GM19023 (cell line): ENCODE measurements around the gene RRBP1.

Source experiments
- ATAC-seq: cut with Tn5 transposase; IDR thresholded peaks from one replicate; pipeline ENCODE4 v1.9.1; 2021; ENCODE audit warnings: mild to moderate bottlenecking, moderate library complexity; ENCODE audit not compliant: unreplicated experiment

The RRBP1 gene

GRCh38 chr20:17611290-17611539 is 70.8 kb downstream of the RRBP1 start:
- ATAC-seq = no peak

GRCh38 chr20:17610566-17611289 is 71.3 kb downstream of the RRBP1 start:
- ATAC-seq = no peak

- ATAC-seq = no peak
These were observed 72.1 kb downstream of the RRBP1 start for GRCh38 chr20:17609811-17610377.

- ATAC-seq = no peak
These were observed 73.1 kb downstream of the RRBP1 start for GRCh38 chr20:17608701-17609497.

- no peak for ATAC-seq
These were observed 76.0 kb downstream of the RRBP1 start for GRCh38 chr20:17606001-17606400.

- ATAC-seq = no peak
These were observed 76.8 kb downstream of the RRBP1 start for GRCh38 chr20:17605131-17605660.

GRCh38 chr20:17602493-17602892 is 79.5 kb downstream of the RRBP1 start:
- ATAC-seq = no peak

- no peak for ATAC-seq
These were observed 80.1 kb downstream of the RRBP1 start for GRCh38 chr20:17601957-17602356.

GRCh38 chr20:17598013-17598550 is 84.0 kb downstream of the RRBP1 start:
- no peak for ATAC-seq

- no peak for ATAC-seq
These were observed 86.2 kb downstream of the RRBP1 start for GRCh38 chr20:17595856-17596255.

- ATAC-seq = no peak
These were observed 87.6 kb downstream of the RRBP1 start for GRCh38 chr20:17594443-17594842.

- no peak for ATAC-seq
These were observed 88.1 kb downstream of the RRBP1 start for GRCh38 chr20:17593902-17594301.

- no peak for ATAC-seq
These were observed 91.8 kb downstream of the RRBP1 start for GRCh38 chr20:17590245-17590644.

GRCh38 chr20:17589161-17589834 is 92.7 kb downstream of the RRBP1 start:
- ATAC-seq = no peak

GRCh38 chr20:17587824-17588223 is 94.2 kb downstream of the RRBP1 start:
- ATAC-seq = no peak

- no peak for ATAC-seq
These were observed 94.9 kb downstream of the RRBP1 start for GRCh38 chr20:17587148-17587547.

GRCh38 chr20:17586250-17586649 is 95.8 kb downstream of the RRBP1 start:
- ATAC-seq = no peak

- no peak for ATAC-seq
These were observed 97.4 kb downstream of the RRBP1 start for GRCh38 chr20:17584689-17585088.

- ATAC-seq = no peak
These were observed 98.9 kb downstream of the RRBP1 start for GRCh38 chr20:17583126-17583525.

GRCh38 chr20:17580895-17581294 is 101.1 kb downstream of the RRBP1 start:
- ATAC-seq = no peak

GRCh38 chr20:17579369-17580039 is 102.5 kb downstream of the RRBP1 start:
- ATAC-seq = no peak
